HG03457 (cell line): ENCODE results near the gene ADPRHL1.

Source experiments
- ATAC-seq: cut with Tn5 transposase; IDR thresholded peaks from one replicate; pipeline ENCODE4 v1.9.1; 2021; ENCODE audit warnings: moderate number of reproducible peaks; ENCODE audit not compliant: unreplicated experiment

The ADPRHL1 gene

GRCh38 chr13:113433391-113433916 lies 19.8 kb downstream of the ADPRHL1 start:
- ATAC-seq: no peak

GRCh38 chr13:113432506-113433270 lies 20.6 kb downstream of the ADPRHL1 start:
- no peak for ATAC-seq

GRCh38 chr13:113431171-113431570 lies 22.1 kb downstream of the ADPRHL1 start:
- no peak for ATAC-seq

GRCh38 chr13:113430378-113431110 lies 22.7 kb downstream of the ADPRHL1 start:
- no peak for ATAC-seq

GRCh38 chr13:113429608-113429985 lies 23.7 kb downstream of the ADPRHL1 start:
- no peak for ATAC-seq

GRCh38 chr13:113428871-113429607 lies 24.2 kb downstream of the ADPRHL1 start:
- no peak for ATAC-seq

- ATAC-seq: no peak
These were observed 24.8 kb downstream of the ADPRHL1 start for GRCh38 chr13:113428469-113428865.

GRCh38 chr13:113427562-113428468 lies 25.5 kb downstream of the ADPRHL1 start:
- ATAC-seq: no peak

GRCh38 chr13:113426591-113426986 lies 26.7 kb downstream of the ADPRHL1 start:
- ATAC-seq: no peak

- ATAC-seq: no peak
These were observed 27.2 kb downstream of the ADPRHL1 start for GRCh38 chr13:113425941-113426590.

GRCh38 chr13:113423520-113424163 lies 29.6 kb downstream of the ADPRHL1 start:
- no peak for ATAC-seq

- no peak for ATAC-seq
These were observed 30.3 kb downstream of the ADPRHL1 start for GRCh38 chr13:113422807-113423519.

- ATAC-seq: no peak
These were observed 31.5 kb downstream of the ADPRHL1 start for GRCh38 chr13:113421673-113422270.

GRCh38 chr13:113420833-113421600 lies 32.3 kb downstream of the ADPRHL1 start:
- ATAC-seq: no peak

GRCh38 chr13:113420232-113420631 lies 33.1 kb downstream of the ADPRHL1 start:
- ATAC-seq: no peak

GRCh38 chr13:113419531-113420193 lies 33.6 kb downstream of the ADPRHL1 start:
- no peak for ATAC-seq

- ATAC-seq: no peak
These were observed 34.6 kb downstream of the ADPRHL1 start for GRCh38 chr13:113418722-113419049.
